GM18870 (cell line): ENCODE data around the gene CD274.
"Not testable (repeated sequence)": the region's sequence is repeated elsewhere in the genome, so short reads cannot be mapped to it uniquely, and the experiment has no call there.

Source experiments
- ATAC-seq: cut with Tn5 transposase; IDR thresholded peaks from one replicate; pipeline ENCODE4 v1.9.1; 2021; ENCODE audit warnings: moderate library complexity; ENCODE audit not compliant: unreplicated experiment

CD274 gene

GRCh38 chr9:5493679-5494511, 43.6 kb downstream of the CD274 start:
- ATAC-seq = peak; percentile 83

DNA sequence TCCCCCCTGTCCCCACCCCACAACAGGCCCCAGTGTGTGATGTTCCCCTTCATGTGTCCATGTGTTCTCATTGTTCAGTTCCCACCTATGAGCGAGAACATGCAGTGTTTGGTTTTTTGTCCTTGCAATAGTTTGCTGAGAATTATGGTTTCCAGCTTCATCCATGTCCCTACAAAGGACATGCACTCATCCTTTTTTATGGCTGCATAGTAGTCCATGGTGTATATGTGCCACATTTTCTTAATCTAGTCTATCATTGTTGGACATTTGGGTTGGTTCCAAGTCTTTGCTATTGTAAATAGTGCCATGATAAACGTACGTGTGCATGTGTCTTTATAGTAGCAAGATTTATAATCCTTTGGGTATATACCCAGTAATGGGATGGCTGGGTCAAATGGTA, 44.4 kb downstream of the CD274 start:
- not testable (repeated sequence) for ATAC-seq

DNA sequence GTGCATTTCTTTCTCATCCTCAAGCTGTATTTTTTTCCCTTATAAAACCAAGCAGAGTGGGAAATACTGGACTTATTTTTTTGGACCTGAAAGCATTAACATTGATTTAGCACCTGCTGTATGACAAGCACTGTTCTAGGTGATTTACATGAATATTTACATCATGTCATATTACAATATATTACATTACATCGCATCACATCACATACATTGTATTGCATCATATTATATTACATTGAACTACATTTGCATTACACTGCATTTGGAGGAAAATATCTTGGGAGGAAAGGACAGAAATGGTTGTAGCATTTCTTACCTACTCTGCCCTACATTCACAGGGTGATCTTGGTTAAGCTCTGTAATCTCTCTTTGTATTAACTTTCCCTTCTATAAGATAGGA, 48.8 kb downstream of the CD274 start:
- ATAC-seq = no peak

DNA sequence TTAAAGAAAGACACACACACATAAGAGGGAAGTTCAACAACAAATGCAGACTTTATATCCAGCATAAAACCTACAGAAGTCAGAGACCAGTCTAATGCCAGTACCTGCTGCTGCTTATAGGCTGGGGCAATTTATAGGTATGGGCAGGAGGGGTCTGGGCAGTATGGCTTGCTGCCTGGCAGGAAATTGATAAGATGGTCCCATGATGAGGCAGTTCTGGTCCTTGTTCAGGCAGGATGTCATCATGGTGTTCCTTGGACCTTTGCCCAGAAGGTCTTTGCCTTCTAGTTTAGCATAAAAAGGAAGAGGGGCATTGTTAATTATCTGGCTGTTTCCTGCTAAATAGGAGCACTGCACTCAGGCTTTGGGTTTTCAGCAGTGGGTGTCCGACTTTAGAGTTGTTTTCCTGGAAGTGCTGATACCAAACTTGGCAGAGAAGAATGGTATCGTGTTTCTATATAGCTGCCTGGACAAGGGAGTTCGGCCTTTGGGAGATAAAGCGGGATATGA, 49.6 kb downstream of the CD274 start:
- ATAC-seq = no peak

GRCh38 chr9:5500441-5501235, 50.3 kb downstream of the CD274 start:
- ATAC-seq = no peak

DNA sequence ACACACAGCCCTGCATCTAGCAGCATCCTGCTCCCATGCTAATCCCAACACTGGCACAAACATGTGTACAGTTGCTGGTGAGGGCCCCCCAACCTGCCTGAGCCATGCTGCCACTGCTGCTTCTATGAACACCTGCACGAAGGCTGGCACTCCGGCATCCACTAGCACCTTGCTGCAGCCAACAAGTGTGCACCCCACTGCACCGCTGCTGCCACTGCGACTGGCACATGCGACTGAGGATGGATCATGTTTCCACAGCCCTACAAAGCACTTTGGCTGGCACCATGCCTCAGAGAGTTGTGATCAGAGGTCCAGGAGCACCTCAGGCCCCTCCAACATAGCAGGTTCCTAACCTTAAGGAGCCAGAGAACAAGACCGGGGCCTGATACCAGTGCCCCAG, 52.2 kb downstream of the CD274 start:
- ATAC-seq = no peak

- no peak for ATAC-seq
These were observed 59.2 kb downstream of the CD274 start for GRCh38 chr9:5509573-5509972.

GRCh38 chr9:5510360-5510931, 60.1 kb downstream of the CD274 start, which contains the start of gene PDCD1LG2:
TSS of gene PDCD1LG2 (plus strand) at chr9:5510531. CDS start at chr9:5522547, 12,016 bp downstream.
- ATAC-seq = peak; percentile 66

DNA sequence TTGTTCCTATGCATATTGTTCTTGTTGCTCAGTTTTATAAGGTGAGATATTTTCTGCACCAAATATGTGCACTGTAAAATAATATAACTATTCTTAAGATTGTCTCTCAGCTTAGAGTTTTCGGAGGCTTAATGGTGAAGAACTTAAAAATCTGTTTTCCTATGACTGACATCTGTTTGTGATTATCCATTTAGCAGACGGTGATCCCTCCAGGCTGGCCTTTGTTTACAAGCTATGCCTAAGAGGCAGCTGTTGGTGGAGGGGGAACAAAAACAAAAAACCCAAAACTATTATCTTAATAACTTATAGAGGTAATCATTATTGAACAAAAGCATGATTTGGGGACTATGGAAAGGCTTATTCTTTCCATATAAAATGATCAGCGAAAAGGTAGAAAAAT, 60.6 kb downstream of the CD274 start:
- no peak for ATAC-seq

- ATAC-seq = no peak
These were observed 61.1 kb downstream of the CD274 start for GRCh38 chr9:5511476-5511875.

- ATAC-seq = no peak
These were observed 61.7 kb downstream of the CD274 start for GRCh38 chr9:5511935-5512580.

DNA sequence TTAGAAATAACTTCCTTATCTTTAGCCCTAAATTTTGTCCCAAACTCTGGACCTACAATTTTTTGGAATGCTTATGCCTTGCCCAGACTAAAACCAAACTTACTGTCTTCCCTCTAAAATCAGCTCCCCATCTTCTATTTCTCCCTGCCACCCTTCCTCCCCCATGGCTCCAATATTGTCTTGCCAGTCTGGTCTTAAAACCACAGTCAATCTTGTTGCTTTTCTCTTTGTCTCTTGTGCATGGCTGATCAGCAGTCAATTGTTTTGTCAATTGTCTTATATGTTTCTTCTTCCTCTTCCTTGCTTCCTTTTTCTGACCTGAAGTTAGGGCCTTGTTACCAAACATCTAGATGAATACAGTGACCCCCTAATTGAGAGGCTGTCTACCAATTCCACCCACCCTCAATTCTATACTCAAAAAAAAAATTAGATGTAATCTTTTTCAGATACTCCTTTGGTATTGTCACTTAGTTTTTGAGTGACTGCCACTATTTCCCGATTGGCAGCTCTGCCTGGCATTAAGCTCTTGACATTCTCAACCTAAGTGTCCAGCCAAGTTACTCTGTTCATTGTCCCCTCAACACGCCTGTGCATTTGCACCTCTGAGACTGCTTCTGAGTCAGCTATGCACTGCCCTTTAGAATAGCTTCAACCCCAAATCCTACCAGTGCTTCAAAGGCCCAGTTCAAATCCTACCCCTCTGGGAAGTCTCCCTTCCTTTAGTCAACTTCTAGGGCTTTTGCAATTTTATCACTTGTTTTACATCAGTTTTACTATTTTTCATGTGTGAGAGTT, 62.5 kb downstream of the CD274 start:
- ATAC-seq = no peak

DNA sequence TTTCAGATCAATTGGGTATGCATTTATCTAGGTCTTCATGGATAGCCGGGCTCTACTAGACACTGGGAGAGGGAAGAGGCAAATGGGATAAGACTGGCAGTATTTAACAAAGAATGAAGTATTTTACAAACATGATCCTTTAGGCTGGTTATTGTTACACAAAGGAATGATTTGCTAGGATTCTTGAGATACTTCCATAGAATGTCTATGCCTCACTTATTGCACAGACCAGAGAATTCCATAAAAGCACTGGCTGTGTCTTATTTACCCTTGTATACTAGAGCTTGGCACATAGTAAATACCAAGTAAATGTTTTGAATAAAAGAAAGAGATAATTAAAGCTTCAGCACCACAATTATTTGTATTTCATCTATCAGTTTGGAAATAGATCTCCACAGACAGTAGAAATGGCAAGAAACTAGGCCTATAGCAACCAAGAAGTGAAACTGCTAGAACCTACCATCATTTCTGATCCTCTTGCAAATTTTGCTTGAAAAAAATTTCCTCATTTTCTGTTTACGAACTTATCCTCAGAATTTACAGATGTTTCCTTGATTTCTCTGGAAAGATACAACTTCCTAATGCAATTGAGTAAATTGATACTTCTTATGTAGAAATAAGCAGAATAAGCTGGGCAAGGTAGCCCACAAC, 63.7 kb downstream of the CD274 start:
- no peak for ATAC-seq

DNA sequence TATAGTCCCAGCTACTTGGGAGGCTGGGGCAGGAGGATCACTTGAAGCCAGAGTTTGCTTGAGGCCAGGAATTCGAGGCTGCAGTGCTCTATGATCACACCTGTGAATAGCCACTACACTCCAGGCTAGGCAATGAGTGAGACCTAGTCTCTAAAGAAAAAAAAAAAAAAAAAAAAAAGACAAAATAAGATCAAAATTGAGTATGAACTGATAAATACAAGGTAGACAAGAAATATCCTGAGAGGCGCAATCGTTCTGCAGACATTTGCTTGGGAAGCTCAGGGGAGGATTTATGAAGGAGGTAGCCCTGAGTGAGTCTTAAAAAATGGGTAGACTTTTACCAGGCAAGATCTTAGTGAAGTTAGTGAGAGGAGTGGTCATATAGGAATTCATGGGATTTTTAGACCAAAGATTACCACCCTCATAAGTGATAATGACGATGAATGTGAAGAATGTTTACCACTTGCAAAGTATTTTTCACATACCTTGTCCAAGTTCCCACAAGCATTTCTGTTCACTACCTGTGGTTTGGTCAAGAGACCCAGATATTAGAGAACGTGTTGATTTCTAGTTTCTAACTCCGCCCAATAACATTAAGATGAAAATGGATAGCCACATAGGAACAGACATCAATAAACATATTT, 64.4 kb downstream of the CD274 start:
- ATAC-seq = no peak

- no peak for ATAC-seq
These were observed 64.9 kb downstream of the CD274 start for GRCh38 chr9:5515261-5515650.

GRCh38 chr9:5516453-5517220, 66.3 kb downstream of the CD274 start:
- ATAC-seq = no peak

DNA sequence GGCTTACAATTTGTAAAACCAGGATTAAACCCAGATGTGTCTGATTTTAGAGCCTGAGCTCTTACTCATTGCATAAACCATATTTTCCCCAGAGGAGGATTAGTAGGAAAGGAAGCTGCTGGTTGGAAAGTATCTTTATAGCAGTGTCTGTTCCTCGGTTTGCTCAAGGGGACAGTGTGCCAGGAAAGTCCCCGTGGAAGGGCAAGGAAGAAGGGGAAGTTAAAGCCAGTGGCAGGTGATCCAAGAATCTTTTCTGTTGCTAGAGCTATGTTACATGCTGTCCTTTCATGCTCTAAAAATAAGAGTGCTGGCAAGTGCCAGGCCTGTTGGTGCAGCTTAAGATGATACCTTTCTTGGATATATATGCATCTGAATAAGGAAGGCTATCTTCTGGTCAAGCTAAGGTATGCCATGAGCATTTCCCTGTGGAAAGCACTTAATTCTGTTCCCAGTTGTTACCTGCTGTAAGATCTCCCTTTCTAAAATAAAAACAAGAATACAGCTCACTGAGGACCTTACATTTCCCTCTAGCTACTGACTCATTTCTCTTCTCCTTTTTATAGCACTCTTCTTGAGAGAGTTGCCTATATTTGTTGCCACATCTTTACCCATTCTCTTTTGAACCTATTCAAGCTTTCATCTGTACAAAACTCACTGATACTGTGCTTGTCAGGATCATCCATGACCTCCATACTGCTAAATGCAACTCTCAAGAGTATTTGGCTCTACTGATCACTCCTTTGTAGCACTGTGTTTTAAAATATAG, 68.0 kb downstream of the CD274 start:
- ATAC-seq = peak; percentile 64

DNA sequence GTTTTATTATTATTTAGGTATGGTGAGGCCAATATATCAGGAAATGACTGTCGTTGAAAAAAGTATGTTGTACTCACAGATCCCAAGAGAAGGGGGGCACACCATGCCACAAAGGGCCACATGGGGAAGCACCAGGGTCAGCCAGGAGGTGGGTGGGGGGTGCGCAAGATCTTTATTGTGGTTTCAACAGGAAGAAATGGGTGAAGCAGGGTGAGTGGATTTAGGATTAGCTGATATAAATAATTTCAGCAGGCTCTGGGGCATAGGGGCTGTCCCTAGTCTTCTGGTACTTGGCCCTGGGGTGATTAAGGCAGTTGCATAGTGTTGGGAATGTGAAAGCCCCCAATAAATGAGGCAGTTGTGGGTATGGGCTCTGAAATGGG, 68.6 kb downstream of the CD274 start:
- no peak for ATAC-seq
